Measurements from ENCODE around the gene EFCAB5. TPM values are rescaled to one million over a fixed set of nuclear protein-coding genes. Genes with fewer than 3 reads are reported as not detected.
"Not testable (repeated sequence)": the region's sequence is repeated elsewhere in the genome, so short reads cannot be mapped to it uniquely, and the experiment has no call there.

EFCAB5 gene
- total RNA-seq, 2 experiments from 2014 or later = 0.25 to 0.53 TPM

- ChIA-PET POLR2A (no interaction called here), CTCF (no interaction called here)
- peaks cover 6% of the 10 kb centered on the region for H3K36me3 Mint-ChIP-seq (ENCODE audit: low read depth)
- intact Hi-C loops (cut with DNase I, micrococcal nuclease) = no loop called here
- no peak overlapping the region for H3K4me3 Mint-ChIP-seq
- H3K4me1 ChIP-seq (ENCODE audit: insufficient read depth, low read length) = no peaks in the 10 kb centered on the region
- H3K9me3 ChIP-seq (ENCODE audit: control insufficient read depth in 1 of 2, insufficient read depth in 1 of 2, low read length in 2 of 2) = peaks cover 0 to 7% of the 10 kb centered on the region in 2 experiments
- peaks cover 9% of the 10 kb centered on the region for H3K9me3 Mint-ChIP-seq
- no peak overlapping the region for H3K4me3 ChIP-seq (ENCODE audit: low read length)
- no peak for DNase-seq
- no peaks in the 10 kb centered on the region for H3K4me1 Mint-ChIP-seq (ENCODE audit: low read depth)
- no peak overlapping the region for H3K27ac ChIP-seq (ENCODE audit: low read depth in 1 of 2, low read length in 2 of 2)
- ATAC-seq (ENCODE audit: poor library complexity) = no peak
- H3K27me3 Mint-ChIP-seq = no peaks in the 10 kb centered on the region
- no peaks in the 10 kb centered on the region for H3K36me3 ChIP-seq (ENCODE audit: insufficient read depth, low read length)
- H3K27ac Mint-ChIP-seq = no peak overlapping the region
- no peak for TF ChIP-seq CTCF (IDR thresholded peaks at IDR 0.05)
- no peaks in the 10 kb centered on the region for H3K27me3 ChIP-seq (ENCODE audit: control insufficient read depth in 1 of 2, insufficient read depth in 2 of 2, low read length in 2 of 2)
These were observed 8.3 kb downstream of the EFCAB5 start for GRCh38 chr17:29949696-29950095.

- CTCF ChIA-PET = interaction anchor here (0.7 kb wide), 1 partner anchor 23 kb away, joined by 3 read pairs; no protein-coding TSS in a partner anchor
- no peak for TF ChIP-seq CTCF (IDR thresholded peaks at IDR 0.05)
These were observed 13.0 kb downstream of the EFCAB5 start for GRCh38 chr17:29954405-29954804.

GRCh38 chr17:29956225-29956624 is 14.8 kb downstream of the EFCAB5 start:
- H3K4me3 Mint-ChIP-seq = no peak overlapping the region
- ATAC-seq (ENCODE audit: poor library complexity) (no peak), DNase-seq (no peak)
- no peaks in the 10 kb centered on the region for H3K27me3 Mint-ChIP-seq
- H3K9me3 Mint-ChIP-seq = peaks cover 9% of the 10 kb centered on the region
- ChIA-PET CTCF (interaction anchor here (1.2 to 1.3 kb wide), 2 partner anchors 25 to 52 kb away, joined by 3 to 5 read pairs; no protein-coding TSS in a partner anchor), POLR2A (no interaction called here)
- no peak overlapping the region for H3K27ac ChIP-seq (ENCODE audit: low read depth in 1 of 2, low read length in 2 of 2)
- H3K4me3 ChIP-seq (ENCODE audit: low read length) = no peak overlapping the region
- peaks cover 6% of the 10 kb centered on the region for H3K36me3 Mint-ChIP-seq (ENCODE audit: low read depth)
- H3K36me3 ChIP-seq (ENCODE audit: insufficient read depth, low read length) = no peaks in the 10 kb centered on the region
- no peak overlapping the region for H3K27ac Mint-ChIP-seq
- H3K4me1 Mint-ChIP-seq (ENCODE audit: low read depth) = no peaks in the 10 kb centered on the region
- H3K9me3 ChIP-seq (ENCODE audit: control insufficient read depth in 1 of 2, insufficient read depth in 1 of 2, low read length in 2 of 2) = peaks cover 0 to 8% of the 10 kb centered on the region in 2 experiments
- H3K27me3 ChIP-seq (ENCODE audit: control insufficient read depth in 1 of 2, insufficient read depth in 2 of 2, low read length in 2 of 2) = no peaks in the 10 kb centered on the region
- TF ChIP-seq CTCF (IDR thresholded peaks at IDR 0.05) = no peak
- intact Hi-C loops (cut with DNase I, micrococcal nuclease) = no loop called here
- no peaks in the 10 kb centered on the region for H3K4me1 ChIP-seq (ENCODE audit: insufficient read depth, low read length)

More at GRCh38 chr17:29954405-29954804, 13.0 kb downstream of the EFCAB5 start:
- H3K27ac Mint-ChIP-seq = no peak overlapping the region
- H3K36me3 Mint-ChIP-seq (ENCODE audit: low read depth) = peaks cover 6% of the 10 kb centered on the region
- Histone ChIP-seq H3K4me3 (ENCODE audit: low read length) (no peak overlapping the region), H3K9me3 (ENCODE audit: control insufficient read depth in 1 of 2, insufficient read depth in 1 of 2, low read length in 2 of 2) (peaks cover 0 to 8% of the 10 kb centered on the region in 2 experiments), H3K27me3 (ENCODE audit: control insufficient read depth in 1 of 2, insufficient read depth in 2 of 2, low read length in 2 of 2) (no peaks in the 10 kb centered on the region), H3K4me1 (ENCODE audit: insufficient read depth, low read length) (no peaks in the 10 kb centered on the region), H3K27ac (ENCODE audit: low read depth in 1 of 2, low read length in 2 of 2) (no peak overlapping the region), H3K36me3 (ENCODE audit: insufficient read depth, low read length) (no peaks in the 10 kb centered on the region)
- H3K9me3 Mint-ChIP-seq = peaks cover 9% of the 10 kb centered on the region
- no peaks in the 10 kb centered on the region for H3K4me1 Mint-ChIP-seq (ENCODE audit: low read depth)
- H3K27me3 Mint-ChIP-seq = no peaks in the 10 kb centered on the region
- intact Hi-C loops (cut with DNase I, micrococcal nuclease) = no loop called here
- DNase-seq (peak in 1 of 14 experiments; percentile 5), ATAC-seq (ENCODE audit: poor library complexity) (no peak)
- POLR2A ChIA-PET = no interaction called here
- H3K4me3 Mint-ChIP-seq = no peak overlapping the region

DNA sequence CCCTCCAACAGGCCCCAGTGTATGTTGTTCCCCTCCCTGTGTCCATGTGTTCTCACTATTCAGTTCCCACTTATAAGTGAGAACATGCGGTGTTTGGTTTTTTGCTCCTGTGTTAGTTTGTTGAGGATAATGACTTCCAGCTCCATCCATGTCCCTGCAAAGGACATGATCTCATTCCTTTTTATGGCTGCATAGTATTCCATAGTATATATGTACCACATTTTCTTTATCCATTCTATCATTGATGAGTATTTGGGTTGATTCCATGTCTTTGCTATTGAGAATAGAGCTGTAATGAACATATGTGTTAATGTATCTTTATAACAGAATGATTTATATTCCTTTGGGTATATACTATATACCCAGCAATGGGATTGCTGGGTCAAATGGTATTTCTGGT is 16.1 kb downstream of the EFCAB5 start:
- H3K4me3 Mint-ChIP-seq; intact Hi-C loops (cut with DNase I, micrococcal nuclease); H3K4me3 ChIP-seq (ENCODE audit: low read length); H3K27me3 ChIP-seq (ENCODE audit: control insufficient read depth in 1 of 2, insufficient read depth in 2 of 2, low read length in 2 of 2); H3K27me3 Mint-ChIP-seq; H3K4me1 Mint-ChIP-seq (ENCODE audit: low read depth); H3K9me3 Mint-ChIP-seq; H3K27ac ChIP-seq (ENCODE audit: low read depth in 1 of 2, low read length in 2 of 2); DNase-seq; POLR2A ChIA-PET; ATAC-seq (ENCODE audit: poor library complexity); H3K36me3 ChIP-seq (ENCODE audit: insufficient read depth, low read length); H3K9me3 ChIP-seq (ENCODE audit: control insufficient read depth in 1 of 2, insufficient read depth in 1 of 2, low read length in 2 of 2); H3K36me3 Mint-ChIP-seq (ENCODE audit: low read depth); H3K27ac Mint-ChIP-seq; H3K4me1 ChIP-seq (ENCODE audit: insufficient read depth, low read length): not testable (repeated sequence)
- CTCF ChIA-PET = interaction anchor here (1.3 kb wide), 1 partner anchor 26 kb away, joined by 5 read pairs; no protein-coding TSS in a partner anchor
